GM19099 (cell line): ENCODE results near the gene CFAP54.

Experiments used
- POLR2A ChIP-seq: IDR thresholded peaks from 3 replicates; pipeline ENCODE4 v1.6.1; 2011; ENCODE audit warnings: low read depth; ENCODE audit not compliant: insufficient read length; ENCODE audit errors: extremely low read depth

Gene CFAP54

GRCh38 chr12:96501908-96502307 is 12.5 kb downstream of the CFAP54 start:
- TF ChIP-seq POLR2A = no peak

GRCh38 chr12:96502477-96502876 is 13.1 kb downstream of the CFAP54 start:
- no peak for TF ChIP-seq POLR2A

DNA sequence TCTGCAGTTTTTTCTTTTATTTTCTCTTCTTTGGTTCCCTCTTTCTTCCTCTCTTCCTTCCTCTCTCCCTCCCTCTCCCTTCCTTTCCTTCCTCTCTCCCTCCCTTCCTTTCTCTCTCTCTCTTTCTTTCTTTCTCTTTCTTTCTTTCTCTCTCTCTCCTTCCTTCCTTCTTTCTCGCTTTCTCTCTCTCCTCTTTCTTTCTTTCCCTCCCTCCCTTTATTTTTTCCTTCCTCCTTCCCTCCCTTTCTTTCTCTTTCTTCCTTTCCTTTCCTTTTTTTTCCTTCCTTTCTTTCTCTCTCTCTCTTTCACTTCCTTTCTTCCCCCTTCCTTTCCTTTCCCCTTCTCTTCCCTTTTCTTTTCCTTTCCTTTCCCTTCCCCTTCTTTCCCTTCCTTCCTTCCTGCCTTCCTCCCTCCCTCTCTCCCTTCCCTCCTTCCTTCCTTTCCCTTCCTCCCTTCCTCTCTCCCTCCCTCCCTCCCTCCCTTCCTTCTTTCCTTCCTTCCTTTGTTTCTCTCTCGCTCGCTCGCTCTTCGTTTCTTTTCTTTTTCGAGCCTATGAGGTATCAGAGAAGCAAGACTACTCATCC is 13.7 kb downstream of the CFAP54 start:
- no peak for TF ChIP-seq POLR2A

- no peak for TF ChIP-seq POLR2A
Observed at GRCh38 chr12:96503976-96504375, 14.6 kb downstream of the CFAP54 start.

- TF ChIP-seq POLR2A = no peak
Observed at GRCh38 chr12:96506776-96507175, 17.4 kb downstream of the CFAP54 start.

DNA sequence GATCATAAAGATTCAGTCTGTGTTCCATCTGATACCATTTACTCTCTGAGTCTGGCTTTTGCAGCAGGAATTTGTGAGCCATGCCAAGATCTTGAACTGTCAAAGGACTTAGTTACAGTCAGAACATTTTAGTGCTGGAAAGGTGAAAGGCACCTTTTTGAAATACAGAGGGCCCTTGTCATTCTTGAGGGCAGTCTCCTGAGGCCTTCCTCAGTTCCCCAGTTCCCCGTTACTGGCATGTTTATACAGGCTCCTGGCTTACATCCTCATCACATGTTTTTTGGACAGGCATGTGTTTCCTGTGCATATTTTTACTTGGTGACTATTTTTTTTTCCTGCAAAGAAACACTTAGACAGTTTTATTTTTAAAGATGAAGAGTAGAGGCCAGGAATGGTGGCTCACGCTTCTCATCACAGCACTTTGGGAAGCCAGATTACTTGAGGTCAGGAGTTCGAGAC is 21.0 kb downstream of the CFAP54 start:
- TF ChIP-seq POLR2A = no peak

DNA sequence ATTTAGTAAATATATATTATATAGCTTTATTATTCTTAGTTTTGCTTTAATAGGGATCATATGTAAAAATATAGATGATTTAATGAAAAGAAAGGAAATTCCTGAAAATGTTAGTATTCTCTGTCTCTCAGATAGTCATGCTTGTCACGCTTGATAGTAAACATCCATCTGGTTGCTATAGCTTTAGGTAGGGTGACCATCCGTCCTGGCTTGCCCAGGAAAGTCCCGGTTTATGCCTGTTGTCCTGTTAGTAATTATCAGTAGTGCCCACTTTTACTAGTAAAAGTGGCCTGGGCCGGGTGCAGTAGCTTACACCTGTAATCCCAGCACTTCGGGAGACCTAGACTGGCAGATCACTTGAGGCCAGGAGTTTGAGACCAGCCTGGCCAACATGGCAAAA is 23.8 kb downstream of the CFAP54 start:
- no peak for TF ChIP-seq POLR2A

DNA sequence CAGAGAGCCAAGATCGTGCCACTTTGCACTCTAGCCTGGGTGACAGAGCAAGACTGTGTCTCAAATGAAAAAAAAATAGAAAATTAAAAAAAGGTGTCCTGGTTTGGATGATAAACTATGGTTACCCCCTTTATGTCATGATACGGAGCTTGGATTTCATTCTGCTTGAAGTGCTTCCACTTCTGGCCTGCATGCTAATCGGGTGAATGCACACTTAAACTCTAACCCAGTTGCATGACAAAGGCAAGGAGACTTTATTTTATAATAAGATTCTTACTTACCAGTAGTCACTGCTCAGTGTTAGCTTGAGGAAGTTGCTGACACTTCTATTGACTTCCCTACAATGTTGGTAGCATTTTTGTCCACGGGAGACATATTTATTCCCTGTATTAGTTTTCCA is 24.3 kb downstream of the CFAP54 start:
- TF ChIP-seq POLR2A = no peak

GRCh38 chr12:96514328-96514727 is 25.0 kb downstream of the CFAP54 start:
- no peak for TF ChIP-seq POLR2A

GRCh38 chr12:96516472-96517430 is 27.4 kb downstream of the CFAP54 start:
- TF ChIP-seq POLR2A = no peak

GRCh38 chr12:96520767-96521166 is 31.4 kb downstream of the CFAP54 start:
- TF ChIP-seq POLR2A = no peak

DNA sequence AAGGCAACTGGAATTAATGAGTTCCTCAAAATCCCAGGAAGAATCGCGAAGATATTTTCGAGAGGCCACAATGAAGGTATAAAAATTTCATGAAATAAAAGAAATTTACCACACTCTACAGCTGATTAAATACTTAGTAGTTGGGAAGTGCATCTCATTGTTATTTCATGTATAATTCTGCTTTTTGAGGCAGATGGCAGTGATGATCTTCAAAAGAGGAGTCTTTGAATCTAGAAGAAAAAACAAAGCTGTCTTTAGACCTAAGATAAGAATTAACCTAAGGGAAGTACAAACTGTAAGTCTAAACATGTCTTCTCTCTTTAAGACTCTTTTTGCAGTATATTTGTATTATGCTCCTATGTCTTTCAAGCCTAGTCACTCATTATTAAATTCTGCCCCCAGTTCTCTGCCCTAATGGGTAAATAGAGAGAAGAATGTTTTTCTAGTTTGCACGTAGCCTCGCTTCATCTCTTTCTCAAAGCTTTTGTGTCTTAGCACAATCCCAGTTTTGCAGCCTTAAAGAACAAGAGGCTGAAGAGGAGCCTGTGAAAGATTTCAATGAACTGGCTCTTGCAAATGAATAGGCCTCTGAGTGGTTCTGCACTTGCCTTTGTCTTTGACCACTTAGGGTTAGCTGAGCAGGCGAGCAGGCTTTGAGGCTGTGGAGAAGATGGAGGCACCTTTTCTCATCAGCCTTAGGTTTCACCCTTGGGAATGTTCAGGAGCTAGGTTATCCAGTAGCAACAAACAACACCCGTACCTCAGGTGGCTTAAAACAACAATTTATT is 32.7 kb downstream of the CFAP54 start:
- TF ChIP-seq POLR2A = no peak

DNA sequence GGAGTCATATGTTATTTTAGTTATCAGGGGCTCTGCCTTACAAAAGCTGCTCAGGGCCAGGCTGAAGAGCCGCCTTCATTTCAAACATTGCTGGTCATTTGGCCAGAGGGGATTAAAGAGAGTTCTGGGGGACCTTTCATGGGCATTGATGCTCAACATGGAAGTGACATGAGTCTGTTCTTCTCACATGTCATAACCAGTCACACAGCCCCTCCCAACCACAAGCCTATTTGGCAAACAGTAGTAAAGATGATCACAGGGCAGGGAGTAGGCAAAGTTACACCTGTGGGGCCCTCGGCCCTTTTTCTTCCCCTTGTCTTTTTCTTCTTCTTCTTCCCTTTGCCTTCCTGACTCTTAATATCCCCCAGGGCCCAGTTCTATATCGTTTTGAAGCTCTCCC is 33.3 kb downstream of the CFAP54 start:
- TF ChIP-seq POLR2A = no peak

GRCh38 chr12:96526110-96526509 is 36.7 kb downstream of the CFAP54 start:
- TF ChIP-seq POLR2A = no peak

- no peak for TF ChIP-seq POLR2A
Observed at GRCh38 chr12:96529912-96530311, 40.5 kb downstream of the CFAP54 start.
